MM.1S (cell line): Measurements from ENCODE around the gene ARHGEF12.

Source experiments
- DNase-seq: peaks from one replicate; pipeline ENCODE4 v3.0.0-alpha.2; 2015
- H2AFZ ChIP-seq: fragments of 300-600 bp; sonication (generic); 2 replicates; pipeline ENCODE4 v1.6.0; 2016; ENCODE audit warnings: antibody characterized with exemption, low read length
- H3F3A ChIP-seq: fragments of 300-600 bp; sonication (generic); 2 replicates; pipeline ENCODE4 v1.6.1; 2016; ENCODE audit warnings: mild to moderate bottlenecking, antibody characterized with exemption, low read length, moderate library complexity, mixed read lengths; ENCODE audit not compliant: insufficient read depth
- H3K27ac ChIP-seq: fragments of 300-600 bp; sonication (generic); 2 replicates; pipeline ENCODE4 v1.5.1; 2016; ENCODE audit warnings: mild to moderate bottlenecking, low read length
- H3K27me3 ChIP-seq: fragments of 300-600 bp; sonication (generic); replicated peaks from 2 replicates; pipeline ENCODE4 v1.6.0; 2016; ENCODE audit warnings: low read length; ENCODE audit not compliant: insufficient read depth
- H3K36me3 ChIP-seq: fragments of 300-600 bp; sonication (generic); replicated peaks from 2 replicates; pipeline ENCODE4 v1.6.1; 2016; ENCODE audit warnings: mild to moderate bottlenecking, low read length, mixed read lengths; ENCODE audit not compliant: insufficient read depth
- H3K4me1 ChIP-seq: fragments of 300-600 bp; sonication (generic); 2 replicates; pipeline ENCODE4 v1.6.1; 2016; ENCODE audit warnings: low read length, mixed read lengths
- H3K4me2 ChIP-seq: fragments of 300-600 bp; sonication (generic); 2 replicates; pipeline ENCODE4 v1.6.0; 2016; ENCODE audit warnings: low read depth, low read length
- H3K4me3 ChIP-seq: fragments of 300-600 bp; sonication (generic); 2 replicates; pipeline ENCODE4 v1.5.1; 2016; ENCODE audit warnings: low read length, mixed read lengths
- H3K79me2 ChIP-seq: fragments of 300-600 bp; sonication (generic); 2 replicates; pipeline ENCODE4 v1.6.1; 2016; ENCODE audit warnings: mixed run types, low read length, mixed read lengths
- H3K9ac ChIP-seq: fragments of 300-600 bp; sonication (generic); 2 replicates; pipeline ENCODE4 v1.6.1; 2016; ENCODE audit warnings: low read length, mixed read lengths
- H3K9me2 ChIP-seq: fragments of 300-600 bp; sonication (generic); replicated peaks from 2 replicates; pipeline ENCODE4 v1.6.1; 2016; ENCODE audit warnings: mild to moderate bottlenecking, low read length, mixed read lengths; ENCODE audit not compliant: insufficient read depth
- H3K9me3 ChIP-seq: fragments of 300-600 bp; sonication (generic); replicated peaks from 2 replicates; pipeline ENCODE4 v1.6.1; 2016; ENCODE audit warnings: mild to moderate bottlenecking, low read length, mixed read lengths; ENCODE audit not compliant: insufficient read depth
- H4K20me1 ChIP-seq: fragments of 300-600 bp; sonication (generic); 2 replicates; pipeline ENCODE4 v1.6.1; 2016; ENCODE audit warnings: mild to moderate bottlenecking, low read length, moderate library complexity, mixed read lengths; ENCODE audit not compliant: insufficient read depth
- CTCF ChIP-seq: fragments of 300-600 bp; sonication (generic); IDR thresholded peaks from 2 replicates; pipeline ENCODE4 v1.5.1; 2016; ENCODE audit warnings: antibody characterized with exemption, low read length, mixed read lengths
- EZH2 ChIP-seq: fragments of 300-600 bp; sonication (generic); optimal IDR thresholded peaks from 2 replicates; pipeline ENCODE3; 2017; ENCODE audit warnings: low read depth, mild to moderate bottlenecking, antibody characterized with exemption, low read length, mixed read lengths
- EZH2phosphoT487 ChIP-seq: fragments of 300-600 bp; sonication (generic); IDR thresholded peaks from 2 replicates; pipeline ENCODE4 v1.6.1; 2018; ENCODE audit warnings: antibody characterized with exemption, low read length

ARHGEF12 gene

DNA sequence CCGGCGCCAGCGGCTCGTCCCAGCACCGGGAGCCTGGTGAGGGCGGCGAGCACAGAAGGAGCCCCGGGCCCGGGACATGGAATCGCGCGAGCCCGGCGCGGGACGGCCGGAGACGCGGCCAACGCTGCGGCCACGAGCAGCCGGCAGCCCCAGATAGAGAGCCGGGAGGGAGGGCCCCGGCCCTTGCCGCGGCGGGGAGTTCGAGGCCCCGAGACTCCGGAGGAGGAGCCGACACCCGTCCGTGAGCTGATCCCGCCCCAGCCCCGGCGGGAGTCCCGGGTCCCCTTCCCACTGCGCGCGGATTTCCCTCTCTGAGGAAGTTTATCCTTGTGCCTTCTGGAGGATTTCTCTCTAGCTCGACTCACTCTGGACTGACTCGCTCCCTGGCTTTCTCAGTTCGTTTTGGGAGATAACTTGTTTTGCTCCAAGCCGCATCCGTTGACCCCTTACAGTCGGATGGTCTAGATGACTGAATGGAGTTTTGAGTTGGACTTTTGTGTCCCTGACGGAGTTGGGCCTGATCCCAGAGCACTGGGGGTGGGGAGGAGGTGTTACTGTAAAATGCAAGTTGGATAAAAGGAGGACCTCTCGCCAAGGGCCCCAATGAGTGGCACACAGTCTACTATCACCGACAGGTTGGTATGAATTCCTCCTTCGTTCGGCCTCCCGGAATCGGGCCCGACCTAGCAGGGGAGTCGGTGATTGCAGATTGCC lies 585 bp downstream of the ARHGEF12 start:
- Histone ChIP-seq H3K4me1 (peaks cover 32% of the 10 kb centered on the region), H3K4me3 (peak overlapping the region; percentile 99), H3K79me2 (peaks cover 54% of the 10 kb centered on the region), H4K20me1 (no peaks in the 10 kb centered on the region), H3K4me2 (peak overlapping the region; percentile 59), H3K27ac (peak overlapping the region; percentile 68; the same call in 1 of the 2 replicates), H3K9me3 (no peaks in the 10 kb centered on the region), H3K27me3 (no peaks in the 10 kb centered on the region), H3K36me3 (no peaks in the 10 kb centered on the region), H3K9ac (peak overlapping the region; percentile 84), H3F3A (peaks cover 40% of the 10 kb centered on the region), H3K9me2 (no peaks in the 10 kb centered on the region), H2AFZ (peak overlapping the region; percentile 54)
- DNase-seq: peak; percentile 56
- TF ChIP-seq EZH2 (no peak), CTCF (no peak), EZH2phosphoT487 (no peak)

- TF ChIP-seq EZH2phosphoT487 (no peak), EZH2 (no peak), CTCF (no peak)
- H3K4me3 ChIP-seq: peak overlapping the region; percentile 99
- peaks cover 40% of the 10 kb centered on the region for H3F3A ChIP-seq
- peaks cover 61% of the 10 kb centered on the region for H3K79me2 ChIP-seq
- H3K9me2 ChIP-seq: no peaks in the 10 kb centered on the region
- peaks cover 39% of the 10 kb centered on the region for H3K4me1 ChIP-seq
- DNase-seq: peak; percentile 34
- H3K27ac ChIP-seq: peak overlapping the region; percentile 68; the same call in 1 of the 2 replicates
- H3K4me2 ChIP-seq: peak overlapping the region; percentile 59
- H3K9me3 ChIP-seq: no peaks in the 10 kb centered on the region
- peak overlapping the region; percentile 84 for H3K9ac ChIP-seq
- no peaks in the 10 kb centered on the region for H3K27me3 ChIP-seq
- H2AFZ ChIP-seq: peak overlapping the region; percentile 54
- H3K36me3 ChIP-seq: 0 out of 2 replicates have a peak, but pooled peaks cover 1% of the 10 kb centered on the region
- no peaks in the 10 kb centered on the region for H4K20me1 ChIP-seq
Measured at GRCh38 chr11:120337355-120338106, 1.3 kb downstream of the ARHGEF12 start.

DNA sequence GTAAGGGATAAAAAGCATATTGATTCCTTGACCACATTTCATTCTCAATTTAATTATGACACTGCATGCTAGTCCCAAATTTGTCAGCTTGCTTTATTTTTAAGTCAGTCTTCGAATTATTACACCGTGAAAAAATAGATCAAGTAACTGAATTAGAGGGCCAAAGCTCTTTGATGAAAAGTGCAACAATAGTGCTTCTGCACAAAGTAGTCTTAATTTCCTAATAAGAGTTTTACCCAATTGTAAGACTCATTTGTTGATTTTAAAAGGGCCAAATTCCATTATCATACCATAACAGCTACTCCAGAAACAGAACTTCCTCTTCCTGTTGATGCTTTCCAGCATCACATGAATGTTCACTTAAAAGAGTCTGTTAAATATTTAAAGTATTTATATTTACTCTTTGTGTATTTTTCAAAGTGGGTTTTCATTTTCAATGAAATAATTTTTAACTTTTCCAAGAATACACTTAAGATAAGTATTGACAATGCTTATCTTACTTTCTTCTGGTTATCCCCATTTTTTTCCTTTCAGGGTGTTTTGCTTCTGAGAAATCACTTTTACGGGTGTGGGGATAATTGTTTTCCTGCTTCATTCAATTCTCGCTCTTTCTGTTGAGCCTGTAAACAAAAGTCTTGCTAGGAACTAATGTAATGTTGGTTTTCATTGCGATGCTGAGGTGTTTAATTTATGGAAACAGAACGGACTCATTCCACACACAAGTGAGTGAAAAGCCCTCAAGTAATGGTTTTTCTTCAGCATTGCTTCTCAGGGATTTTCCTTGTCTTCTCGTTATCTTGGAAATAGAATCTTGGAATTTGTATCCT lies 2.1 kb downstream of the ARHGEF12 start:
- peak overlapping the region; percentile 84; the same call in 1 of the 2 replicates for H3K9ac ChIP-seq
- H3K4me1 ChIP-seq: peaks cover 39% of the 10 kb centered on the region

More for the DNA sequence above, 2.1 kb downstream of the ARHGEF12 start:
- peak overlapping the region; percentile 59 for H3K4me2 ChIP-seq
- H3K9me3 ChIP-seq: no peaks in the 10 kb centered on the region
- no peaks in the 10 kb centered on the region for H4K20me1 ChIP-seq
- H3K79me2 ChIP-seq: peaks cover 69% of the 10 kb centered on the region
- H3K4me3 ChIP-seq: peak overlapping the region; percentile 99
- H3F3A ChIP-seq: peaks cover 40% of the 10 kb centered on the region
- no peak overlapping the region for H2AFZ ChIP-seq
- H3K27ac ChIP-seq: peak overlapping the region; percentile 68; the same call in 1 of the 2 replicates
- DNase-seq: no peak
- no peaks in the 10 kb centered on the region for H3K9me2 ChIP-seq
- TF ChIP-seq EZH2: no peak
- no peak for TF ChIP-seq EZH2phosphoT487
- no peak for TF ChIP-seq CTCF
- H3K27me3 ChIP-seq: no peaks in the 10 kb centered on the region
- 0 out of 2 replicates have a peak, but pooled peaks cover 3% of the 10 kb centered on the region for H3K36me3 ChIP-seq
